Suprapubic skin (tissue), 4 donors: ENCODE measurements around the gene OSBPL9. TPM values are rescaled to one million over a fixed set of nuclear protein-coding genes. Genes with fewer than 3 reads are reported as not detected.

Experiments used
- DNase-seq, 2 donors: peaks; one replicate each; pipeline ENCODE4 v3.0.0-alpha.2; 2019; ENCODE audit warnings: low spot score in 2 of 2
- H3K27ac ChIP-seq: fragments of 200-600 bp; sonication (generic); one replicate; pipeline ENCODE4 v1.5.1; 2019
- H3K27me3 ChIP-seq: fragments of 200-600 bp; sonication (generic); one replicate; pipeline ENCODE4 v1.5.1; 2019
- H3K36me3 ChIP-seq: fragments of 200-600 bp; sonication (generic); one replicate; pipeline ENCODE4 v1.5.1; 2019
- H3K4me1 ChIP-seq: fragments of 200-600 bp; sonication (generic); one replicate; pipeline ENCODE4 v1.5.1; 2019
- H3K4me3 ChIP-seq: fragments of 200-600 bp; sonication (generic); one replicate; pipeline ENCODE4 v1.5.1; 2019; ENCODE audit warnings: mild to moderate bottlenecking
- H3K9me3 ChIP-seq: fragments of 200-600 bp; sonication (generic); one replicate; pipeline ENCODE4 v1.5.1; 2019
- CTCF ChIP-seq, 2 donors: fragments of 200-600 bp in 1 of 2; fragments of 450-650 bp in 1 of 2; sonication (generic) in 1 of 2; IDR thresholded peaks; one replicate each; pipeline ENCODE4 v1.5.1; 2016 to 2019; ENCODE audit warnings: antibody characterized with exemption in 2 of 2, mild to moderate bottlenecking in 1 of 2, moderate library complexity in 1 of 2
- EP300 ChIP-seq: sonication (generic); formaldehyde crosslinking; IDR thresholded peaks from one replicate; pipeline ENCODE4 v1.6.1; 2017; ENCODE audit warnings: antibody characterized with exemption
- POLR2A ChIP-seq, 2 donors: fragments of 450-650 bp; IDR thresholded peaks; one replicate each; pipeline ENCODE4 v1.6.1; 2017; ENCODE audit warnings: antibody characterized with exemption in 2 of 2, mild to moderate bottlenecking in 2 of 2, moderate library complexity in 2 of 2
- POLR2AphosphoS5 ChIP-seq, 3 donors: sonication (generic); formaldehyde crosslinking; IDR thresholded peaks; one replicate each; pipeline ENCODE4 v1.6.1; 2017; ENCODE audit warnings: antibody characterized with exemption in 3 of 3
- WGBS: methylation state at CpG from one replicate; pipeline ENCODE4 v1.1.5; 2018; 5-methylcytosine and 5-hydroxymethylcytosine counted together
- total RNA-seq, 4 donors: library from RNA; depleted of rRNA; stranded (reverse); fragments of >200 nt; gene quantifications; one replicate each; pipeline ENCODE4 v1.1.0, GENCODE V29; 2016

The OSBPL9 gene
- total RNA-seq, 4 donors from 2014 or later: 49.7 to 166 (median 90.4) TPM

- no peak for TF ChIP-seq EP300
- no peak for TF ChIP-seq POLR2AphosphoS5 (IDR thresholded peaks at IDR 0.05)
- no peak for TF ChIP-seq POLR2A (IDR thresholded peaks at IDR 0.05)
- no peak for TF ChIP-seq CTCF (IDR thresholded peaks at IDR 0.05)
- H3K4me1 ChIP-seq: peaks cover 6% of the 10 kb centered on the region
- no peak for DNase-seq
- H3K27me3 ChIP-seq: no peaks in the 10 kb centered on the region
- H3K27ac ChIP-seq: no peak overlapping the region
- no peaks in the 10 kb centered on the region for H3K36me3 ChIP-seq
- no peaks in the 10 kb centered on the region for H3K9me3 ChIP-seq
- WGBS: 87% methylated on average over 3 of the region's 3 CpGs
- H3K4me3 ChIP-seq: no peak overlapping the region
These were observed 13.5 kb downstream of the OSBPL9 start for GRCh38 chr1:51630393-51630792.

- Histone ChIP-seq H3K9me3 (no peaks in the 10 kb centered on the region), H3K4me1 (peaks cover 6% of the 10 kb centered on the region), H3K36me3 (no peaks in the 10 kb centered on the region), H3K27ac (no peak overlapping the region), H3K27me3 (no peaks in the 10 kb centered on the region), H3K4me3 (no peak overlapping the region)
- TF ChIP-seq POLR2A (IDR thresholded peaks at IDR 0.05): no peak
- 92% methylated on average over 3 of the region's 3 CpGs for WGBS
- DNase-seq: no peak
These were observed 14.0 kb downstream of the OSBPL9 start for GRCh38 chr1:51630922-51631321.

GRCh38 chr1:51631747-51632146, 14.9 kb downstream of the OSBPL9 start:
- H3K4me1 ChIP-seq: peaks cover 10% of the 10 kb centered on the region
- no peaks in the 10 kb centered on the region for H3K9me3 ChIP-seq
- no peak overlapping the region for H3K4me3 ChIP-seq
- H3K27me3 ChIP-seq: no peaks in the 10 kb centered on the region
- no peak for DNase-seq
- H3K27ac ChIP-seq: no peak overlapping the region
- WGBS: 87% methylated on average over 1 of the region's 1 CpG
- no peaks in the 10 kb centered on the region for H3K36me3 ChIP-seq
- TF ChIP-seq POLR2A (IDR thresholded peaks at IDR 0.05) (no peak), EP300 (no peak), CTCF (IDR thresholded peaks at IDR 0.05) (no peak), POLR2AphosphoS5 (IDR thresholded peaks at IDR 0.05) (no peak)

- Histone ChIP-seq H3K36me3 (no peaks in the 10 kb centered on the region), H3K4me3 (no peak overlapping the region), H3K9me3 (no peaks in the 10 kb centered on the region), H3K4me1 (peaks cover 18% of the 10 kb centered on the region), H3K27me3 (no peaks in the 10 kb centered on the region), H3K27ac (no peak overlapping the region)
- 86% methylated on average over 7 of the region's 7 CpGs for WGBS
- DNase-seq: no peak
- TF ChIP-seq EP300: no peak
- TF ChIP-seq POLR2AphosphoS5 (IDR thresholded peaks at IDR 0.05): no peak
- TF ChIP-seq POLR2A (IDR thresholded peaks at IDR 0.05): no peak
- TF ChIP-seq CTCF (IDR thresholded peaks at IDR 0.05): no peak
These were observed 17.7 kb downstream of the OSBPL9 start for GRCh38 chr1:51634618-51635017.

- Histone ChIP-seq H3K27me3 (no peaks in the 10 kb centered on the region), H3K27ac (no peak overlapping the region), H3K36me3 (no peaks in the 10 kb centered on the region), H3K4me3 (no peak overlapping the region), H3K4me1 (peaks cover 18% of the 10 kb centered on the region), H3K9me3 (no peaks in the 10 kb centered on the region)
- 85% methylated on average over 3 of the region's 3 CpGs for WGBS
- no peak for DNase-seq
- TF ChIP-seq EP300 (no peak), POLR2A (IDR thresholded peaks at IDR 0.05) (no peak), CTCF (IDR thresholded peaks at IDR 0.05) (no peak), POLR2AphosphoS5 (IDR thresholded peaks at IDR 0.05) (no peak)
These were observed 18.7 kb downstream of the OSBPL9 start for GRCh38 chr1:51635615-51636014.

- H3K27ac ChIP-seq: no peak overlapping the region
These were observed 19.3 kb downstream of the OSBPL9 start for GRCh38 chr1:51636191-51636590.

More at GRCh38 chr1:51636191-51636590, 19.3 kb downstream of the OSBPL9 start:
- Histone ChIP-seq H3K4me3 (no peak overlapping the region), H3K9me3 (no peaks in the 10 kb centered on the region), H3K27me3 (no peaks in the 10 kb centered on the region), H3K36me3 (no peaks in the 10 kb centered on the region), H3K4me1 (peaks cover 23% of the 10 kb centered on the region)
- DNase-seq: no peak
- no peak for TF ChIP-seq EP300
- TF ChIP-seq POLR2A (IDR thresholded peaks at IDR 0.05): no peak
- TF ChIP-seq CTCF (IDR thresholded peaks at IDR 0.05): no peak
- no peak for TF ChIP-seq POLR2AphosphoS5 (IDR thresholded peaks at IDR 0.05)
- 94% methylated on average over 2 of the region's 2 CpGs for WGBS
